Measurements from ENCODE around the gene CCP110. TPM values are rescaled to one million over a fixed set of nuclear protein-coding genes. Genes with fewer than 3 reads are reported as not detected.

Gene CCP110
- total RNA-seq, 1 donor from 2014 or later: 14.7 TPM

GRCh38 chr16:19521471-19522396, 2.0 kb upstream of the CCP110 start, which contains the start of gene GDE1:
Gene GDE1 (minus strand): TSS chr16:19522098. CDS start chr16:19521964, 134 bp downstream.
- H3K9me3 Mint-ChIP-seq (ENCODE audit: unreplicated experiment): no peaks in the 10 kb centered on the region
- peak within 1 kb of the TSS; percentile 85 for H2AFZ ChIP-seq (ENCODE audit: low read depth, low read length)
- peaks cover 20% of the 10 kb centered on the region for H3K4me1 Mint-ChIP-seq (ENCODE audit: low read depth, unreplicated experiment)
- FAIRE-seq (no peak), DNase-seq (ENCODE audit: low read depth) (peak; percentile 73)
- TF ChIP-seq CTCF (IDR thresholded peaks at IDR 0.05; ENCODE audit: insufficient read depth, low read depth, low read length): peak; percentile 12
- no peak for TF ChIP-seq EZH2 (IDR thresholded peaks at IDR 0.05; ENCODE audit: insufficient read depth, low read length)
- H3K4me3 Mint-ChIP-seq (ENCODE audit: unreplicated experiment): peak within 1 kb of the TSS; percentile 97
- no peaks in the 10 kb centered on the region for H3K27me3 Mint-ChIP-seq (ENCODE audit: low read depth, unreplicated experiment)
- H3K79me2 ChIP-seq (ENCODE audit: insufficient read depth, low read length): peaks cover 30% of the 10 kb centered on the region
- H3K4me3 ChIP-seq (ENCODE audit: insufficient read depth, low read depth, low read length): peak within 1 kb of the TSS; percentile 81
- H3K9ac ChIP-seq (ENCODE audit: low read length): peak within 1 kb of the TSS; percentile 85
- no peaks in the 10 kb centered on the region for H3K36me3 ChIP-seq (ENCODE audit: insufficient read depth, low read length)
- H3K9me3 ChIP-seq (ENCODE audit: insufficient read depth, low read depth, low read length): no peaks in the 10 kb centered on the region
- peaks cover 34% of the 10 kb centered on the region for H4K20me1 ChIP-seq (ENCODE audit: insufficient read depth, low read length)
- no peaks in the 10 kb centered on the region for H3K27me3 ChIP-seq (ENCODE audit: insufficient read depth, low read length)
- peak within 1 kb of the TSS; percentile 91 for H3K4me2 ChIP-seq (ENCODE audit: low read length)
- H3K27ac Mint-ChIP-seq (ENCODE audit: unreplicated experiment): peak within 1 kb of the TSS; percentile 50
- H3K27ac ChIP-seq (ENCODE audit: low read depth, low read length): peak within 1 kb of the TSS; percentile 59
- H3K36me3 Mint-ChIP-seq (ENCODE audit: low read depth, unreplicated experiment): no peaks in the 10 kb centered on the region
- H3K4me1 ChIP-seq (ENCODE audit: insufficient read depth, low read length): peaks cover 6% of the 10 kb centered on the region

- DNase-seq (ENCODE audit: low read depth) (no peak), FAIRE-seq (no peak)
- Histone ChIP-seq H3K4me3 (ENCODE audit: insufficient read depth, low read depth, low read length) (peak overlapping the region; percentile 81), H3K9ac (ENCODE audit: low read length) (no peak overlapping the region), H3K36me3 (ENCODE audit: insufficient read depth, low read length) (no peaks in the 10 kb centered on the region), H3K4me1 (ENCODE audit: insufficient read depth, low read length) (peaks cover 6% of the 10 kb centered on the region), H3K79me2 (ENCODE audit: insufficient read depth, low read length) (peaks cover 30% of the 10 kb centered on the region), H3K27ac (ENCODE audit: low read depth, low read length) (no peak overlapping the region), H3K4me2 (ENCODE audit: low read length) (peak overlapping the region; percentile 91), H3K9me3 (ENCODE audit: insufficient read depth, low read depth, low read length) (no peaks in the 10 kb centered on the region), H2AFZ (ENCODE audit: low read depth, low read length) (peak overlapping the region; percentile 85), H4K20me1 (ENCODE audit: insufficient read depth, low read length) (peaks cover 28% of the 10 kb centered on the region), H3K27me3 (ENCODE audit: insufficient read depth, low read length) (no peaks in the 10 kb centered on the region)
- H3K36me3 Mint-ChIP-seq (ENCODE audit: low read depth, unreplicated experiment): no peaks in the 10 kb centered on the region
- H3K27ac Mint-ChIP-seq (ENCODE audit: unreplicated experiment): no peak overlapping the region
- peak overlapping the region; percentile 97 for H3K4me3 Mint-ChIP-seq (ENCODE audit: unreplicated experiment)
- no peaks in the 10 kb centered on the region for H3K27me3 Mint-ChIP-seq (ENCODE audit: low read depth, unreplicated experiment)
- TF ChIP-seq CTCF (IDR thresholded peaks at IDR 0.05; ENCODE audit: insufficient read depth, low read depth, low read length) (no peak), EZH2 (IDR thresholded peaks at IDR 0.05; ENCODE audit: insufficient read depth, low read length) (no peak)
- H3K4me1 Mint-ChIP-seq (ENCODE audit: low read depth, unreplicated experiment): peaks cover 14% of the 10 kb centered on the region
- no peaks in the 10 kb centered on the region for H3K9me3 Mint-ChIP-seq (ENCODE audit: unreplicated experiment)
Measured at GRCh38 chr16:19522397-19522732, 1.4 kb upstream of the CCP110 start.

GRCh38 chr16:19522760-19523159, 982 bp upstream of the CCP110 start:
- no peaks in the 10 kb centered on the region for H3K9me3 Mint-ChIP-seq (ENCODE audit: unreplicated experiment)
- Histone ChIP-seq H3K27me3 (ENCODE audit: insufficient read depth, low read length) (no peaks in the 10 kb centered on the region), H3K9me3 (ENCODE audit: insufficient read depth, low read depth, low read length) (no peaks in the 10 kb centered on the region), H3K27ac (ENCODE audit: low read depth, low read length) (no peak overlapping the region), H3K4me1 (ENCODE audit: insufficient read depth, low read length) (peaks cover 6% of the 10 kb centered on the region), H3K4me2 (ENCODE audit: low read length) (no peak overlapping the region), H4K20me1 (ENCODE audit: insufficient read depth, low read length) (peaks cover 25% of the 10 kb centered on the region), H3K4me3 (ENCODE audit: insufficient read depth, low read depth, low read length) (no peak overlapping the region), H3K9ac (ENCODE audit: low read length) (no peak overlapping the region), H3K79me2 (ENCODE audit: insufficient read depth, low read length) (peaks cover 30% of the 10 kb centered on the region), H2AFZ (ENCODE audit: low read depth, low read length) (no peak overlapping the region), H3K36me3 (ENCODE audit: insufficient read depth, low read length) (no peaks in the 10 kb centered on the region)
- no peaks in the 10 kb centered on the region for H3K36me3 Mint-ChIP-seq (ENCODE audit: low read depth, unreplicated experiment)
- peaks cover 12% of the 10 kb centered on the region for H3K4me1 Mint-ChIP-seq (ENCODE audit: low read depth, unreplicated experiment)
- H3K4me3 Mint-ChIP-seq (ENCODE audit: unreplicated experiment): peak overlapping the region; percentile 97
- no peak for TF ChIP-seq CTCF (IDR thresholded peaks at IDR 0.05; ENCODE audit: insufficient read depth, low read depth, low read length)
- no peak for TF ChIP-seq EZH2 (IDR thresholded peaks at IDR 0.05; ENCODE audit: insufficient read depth, low read length)
- FAIRE-seq: no peak
- no peaks in the 10 kb centered on the region for H3K27me3 Mint-ChIP-seq (ENCODE audit: low read depth, unreplicated experiment)
- no peak overlapping the region for H3K27ac Mint-ChIP-seq (ENCODE audit: unreplicated experiment)
- DNase-seq (ENCODE audit: low read depth): no peak
